Nephron (organoid): Measurements from ENCODE around the gene RBM4B.
"Not testable (repeated sequence)": the region's sequence is repeated elsewhere in the genome, so short reads cannot be mapped to it uniquely, and the experiment has no call there.

Experiments used
- H3K27ac Mint-ChIP-seq, 3 experiments: 2 replicates each; pipeline ENCODE4 v1.8.0; 2020; ENCODE audit warnings: mixed read lengths in 3 of 3, mild to moderate bottlenecking in 2 of 3, moderate library complexity in 1 of 3
- H3K27me3 Mint-ChIP-seq: 2 replicates; pipeline ENCODE4 v1.8.0; 2021; ENCODE audit warnings: low read depth, mild to moderate bottlenecking, moderate library complexity, mixed read lengths
- H3K36me3 Mint-ChIP-seq: 2 replicates; pipeline ENCODE4 v1.8.0; 2020; ENCODE audit warnings: low read depth, mixed read lengths
- H3K4me1 Mint-ChIP-seq: 2 replicates; pipeline ENCODE4 v1.8.0; 2020; ENCODE audit warnings: mixed read lengths
- H3K4me3 Mint-ChIP-seq, 3 experiments: 2 replicates each; pipeline ENCODE4 v1.8.0; 2020; ENCODE audit warnings: mild to moderate bottlenecking in 3 of 3, mixed read lengths in 3 of 3, moderate library complexity in 2 of 3
- H3K9me3 Mint-ChIP-seq: 2 replicates; pipeline ENCODE4 v1.8.0; 2020; ENCODE audit warnings: mixed read lengths
- CTCF ChIP-seq, 3 experiments: fragments of 200-600 bp; sonication (generic); IDR thresholded peaks; one replicate each; pipeline ENCODE4 v1.5.0; 2021; ENCODE audit warnings: antibody characterized with exemption in 3 of 3; ENCODE audit not compliant: unreplicated experiment in 3 of 3

The RBM4B gene

GRCh38 chr11:66677599-66678375 lies at the start of gene RBM4B:
RBM4B (minus strand) TSS chr11:66677887; CDS start chr11:66677079, 808 bp downstream.
- Mint-ChIP-seq H3K4me3 (peak within 1 kb of the TSS; percentile 91 to 94 (median 91)), H3K36me3 (peaks cover 21% of the 10 kb centered on the region), H3K9me3 (no peaks in the 10 kb centered on the region), H3K4me1 (peaks cover 40% of the 10 kb centered on the region), H3K27me3 (no peaks in the 10 kb centered on the region), H3K27ac (peak within 1 kb of the TSS; percentile 98 to 100 (median 99))
- TF ChIP-seq CTCF (IDR thresholded peaks at IDR 0.05; ENCODE audit: unreplicated experiment in 3 of 3), result no peak

DNA sequence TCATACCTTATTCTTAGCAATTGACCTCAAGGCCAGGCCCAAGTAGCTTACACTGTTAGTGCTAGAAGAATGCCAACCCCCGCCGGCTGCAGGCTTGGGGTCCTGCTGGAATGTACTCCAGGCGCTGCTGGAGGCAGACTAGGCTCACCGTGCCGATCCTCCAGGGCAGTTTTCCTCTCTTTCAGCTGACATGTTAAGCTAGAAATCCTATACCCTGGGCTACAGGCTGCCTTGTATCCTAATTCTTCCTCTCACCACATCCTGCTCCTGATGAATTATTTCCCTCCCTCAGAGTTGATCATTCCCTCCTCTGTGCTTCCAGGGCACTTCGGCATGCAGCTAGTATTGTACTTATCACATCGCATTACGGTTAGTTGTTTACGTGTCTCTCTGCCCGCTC lies 48.0 kb upstream of the RBM4B start:
- Mint-ChIP-seq H3K9me3 (no peaks in the 10 kb centered on the region), H3K27ac (peak overlapping the region in 1 of 3 experiments; percentile 36), H3K27me3 (peaks cover 62% of the 10 kb centered on the region), H3K4me3 (peak overlapping the region; percentile 26 to 84 (median 81)), H3K4me1 (peaks cover 26% of the 10 kb centered on the region), H3K36me3 (no peaks in the 10 kb centered on the region)
- TF ChIP-seq CTCF (IDR thresholded peaks at IDR 0.05; ENCODE audit: unreplicated experiment in 3 of 3), result no peak

DNA sequence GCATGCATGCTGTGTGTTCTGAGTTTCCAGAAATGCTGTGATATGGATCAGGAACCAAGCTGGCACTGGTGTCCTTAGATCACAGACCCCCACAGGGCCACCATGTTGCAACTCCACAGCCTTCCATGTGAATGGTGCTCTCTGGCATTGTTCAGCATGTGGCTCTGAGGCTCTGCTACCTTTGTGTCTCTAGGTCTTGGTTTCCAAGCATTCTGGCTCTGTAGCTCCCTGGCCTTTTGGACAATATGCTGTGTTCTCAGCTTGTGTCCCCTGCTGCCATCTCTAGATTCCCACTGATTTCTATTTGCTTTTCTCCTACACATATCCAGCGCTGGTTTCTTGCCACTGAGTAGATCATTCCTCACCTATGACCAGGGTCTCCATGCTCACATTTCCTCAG lies 47.4 kb upstream of the RBM4B start:
- peak overlapping the region in 1 of 3 experiments; percentile 81 for H3K4me3 Mint-ChIP-seq
- peaks cover 31% of the 10 kb centered on the region for H3K4me1 Mint-ChIP-seq
- H3K36me3 Mint-ChIP-seq, result no peaks in the 10 kb centered on the region
- H3K27ac Mint-ChIP-seq, result peak overlapping the region in 1 of 3 experiments; percentile 36
- H3K9me3 Mint-ChIP-seq, result no peaks in the 10 kb centered on the region
- no peak for TF ChIP-seq CTCF (IDR thresholded peaks at IDR 0.05; ENCODE audit: unreplicated experiment in 3 of 3)
- peaks cover 61% of the 10 kb centered on the region for H3K27me3 Mint-ChIP-seq

DNA sequence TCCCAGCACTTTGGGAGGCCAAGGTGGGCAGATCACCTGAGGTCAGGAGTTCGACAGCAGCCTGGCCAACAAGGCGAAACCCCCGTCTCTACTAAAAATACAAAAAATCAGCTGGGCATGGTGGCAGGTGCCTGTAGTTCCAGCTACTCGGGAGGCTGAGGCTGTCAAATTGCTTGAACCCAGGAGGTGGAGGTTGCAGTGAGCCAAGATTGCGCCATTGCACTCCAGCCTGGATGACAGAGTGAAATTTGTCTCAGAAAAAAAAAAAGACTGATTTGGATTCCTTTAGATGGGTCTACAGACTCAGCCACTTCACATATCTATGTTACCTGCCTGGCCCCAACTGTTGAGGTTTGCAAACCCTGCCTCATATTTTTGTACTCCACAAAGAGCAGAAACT lies 46.5 kb upstream of the RBM4B start:
- not testable (repeated sequence) for H3K4me3 Mint-ChIP-seq, H3K9me3 Mint-ChIP-seq, H3K36me3 Mint-ChIP-seq, H3K27ac Mint-ChIP-seq
- Mint-ChIP-seq H3K27me3 (peaks cover 51% of the 10 kb centered on the region), H3K4me1 (peaks cover 41% of the 10 kb centered on the region)

GRCh38 chr11:66723693-66724092 lies 46.0 kb upstream of the RBM4B start:
- Mint-ChIP-seq H3K27ac (no peak overlapping the region), H3K4me3 (no peak overlapping the region), H3K4me1 (peaks cover 39% of the 10 kb centered on the region), H3K27me3 (peaks cover 46% of the 10 kb centered on the region), H3K36me3 (no peaks in the 10 kb centered on the region), H3K9me3 (no peaks in the 10 kb centered on the region)
- TF ChIP-seq CTCF (IDR thresholded peaks at IDR 0.05; ENCODE audit: unreplicated experiment in 3 of 3), result no peak

DNA sequence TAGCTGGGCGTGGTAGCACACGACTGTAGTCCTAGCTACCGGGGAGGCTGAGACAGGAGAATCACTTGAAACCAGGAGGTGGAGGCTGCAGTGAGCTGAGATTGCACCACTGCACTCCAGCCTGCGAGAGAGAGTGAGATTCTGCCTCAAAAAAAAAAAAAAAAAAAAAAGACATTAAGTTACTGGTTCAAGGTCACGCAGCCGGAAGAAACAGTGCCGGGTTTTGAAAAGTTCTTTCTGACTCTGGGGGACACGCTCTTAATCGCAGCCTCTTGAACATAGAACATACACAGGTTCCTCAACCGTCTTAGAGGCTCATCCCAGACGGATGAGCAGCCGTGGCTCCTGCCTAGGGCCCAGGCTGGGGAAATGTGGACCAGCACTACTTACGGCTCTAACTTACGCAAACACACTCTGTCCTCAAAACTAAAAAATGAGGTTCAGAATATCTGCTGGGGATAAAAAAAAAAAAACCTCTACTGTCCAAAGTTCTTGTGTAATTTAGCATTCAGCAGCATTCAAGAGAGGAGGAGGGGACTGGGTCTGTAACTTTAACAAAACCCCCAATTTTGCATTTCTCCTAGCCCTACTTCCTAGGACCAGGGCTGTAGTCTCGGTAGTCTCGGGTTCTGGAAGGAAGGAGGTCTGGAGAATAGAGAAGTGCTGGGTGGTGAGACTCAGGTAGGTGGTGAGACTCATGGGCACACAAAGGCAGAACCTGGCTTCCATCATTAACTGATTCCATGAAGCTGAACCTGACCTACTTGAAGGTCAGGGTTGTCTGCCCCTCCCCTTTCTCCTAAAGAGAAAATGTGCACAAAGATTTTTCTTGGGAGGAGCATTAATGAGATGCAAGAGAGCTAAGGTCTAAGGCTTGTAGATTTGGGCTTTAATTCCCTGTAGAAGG lies 45.3 kb upstream of the RBM4B start:
- Mint-ChIP-seq H3K27ac (peak overlapping the region in 1 of 3 experiments; percentile 60), H3K27me3 (peaks cover 44% of the 10 kb centered on the region), H3K4me1 (peaks cover 43% of the 10 kb centered on the region), H3K9me3 (no peaks in the 10 kb centered on the region), H3K4me3 (no peak overlapping the region), H3K36me3 (no peaks in the 10 kb centered on the region)
- TF ChIP-seq CTCF (IDR thresholded peaks at IDR 0.05; ENCODE audit: unreplicated experiment in 3 of 3), result no peak
